Body of pancreas (tissue), 4 donors: ENCODE measurements around the gene CDCA4. TPM values are rescaled to one million over a fixed set of nuclear protein-coding genes. Genes with fewer than 3 reads are reported as not detected.

Source experiments
- ATAC-seq: fragments of 150-250 bp; one replicate; pipeline ENCODE4 v1.9.1; 2016
- DNase-seq, 4 donors: peaks; one replicate each; pipeline ENCODE4 v3.0.0-alpha.2; 2019
- H3K27ac ChIP-seq, 4 donors: fragments of 200-600 bp; sonication (generic); 1 replicate in 3 of 4; 2 replicates in 1 of 4; pipeline versions ENCODE4 v1.5.1 to v1.6.1; 2016 to 2019; ENCODE audit warnings: mild to moderate bottlenecking in 1 of 4, mixed read lengths in 1 of 4, moderate library complexity in 1 of 4
- H3K27me3 ChIP-seq, 2 donors: fragments of 200-600 bp; sonication (generic); one replicate each; pipeline ENCODE4 v1.6.0; 2016; ENCODE audit warnings: mild to moderate bottlenecking in 1 of 2
- H3K36me3 ChIP-seq, 2 donors: fragments of 200-600 bp; sonication (generic); replicated peaks in 1 of 2; 2 replicates each; pipeline ENCODE4 v1.5.1; 2016; ENCODE audit warnings: low read depth in 2 of 2; ENCODE audit not compliant: insufficient read depth in 1 of 2
- H3K4me1 ChIP-seq: fragments of 200-600 bp; sonication (generic); one replicate; pipeline ENCODE4 v1.6.0; 2016
- H3K4me3 ChIP-seq, 2 donors: fragments of 200-600 bp; sonication (generic); 1 replicate in 1 of 2; 2 replicates in 1 of 2; pipeline ENCODE4 v1.5.1; 2016 to 2019
- H3K9me3 ChIP-seq, 3 donors: fragments of 200-600 bp; sonication (generic); 1 replicate in 2 of 3; 2 replicates in 1 of 3; pipeline ENCODE4 v1.5.1; 2016
- POLR2A ChIP-seq, 3 donors: fragments of 450-650 bp; IDR thresholded peaks; one replicate each; pipeline ENCODE4 v1.6.1; 2016; ENCODE audit warnings: antibody characterized with exemption in 3 of 3, mild to moderate bottlenecking in 2 of 3
- WGBS, 2 donors: methylation state at CpG; one replicate each; pipeline ENCODE4 v1.1.5; 2017; 5-methylcytosine and 5-hydroxymethylcytosine counted together
- intact Hi-C: fragments of 100-400 bp; cut with DNase I; formaldehyde crosslinking; loops from one replicate; pipeline ENCODE4 v1.15.1; 2023
- total RNA-seq, 2 donors: library from RNA; depleted of rRNA; stranded (reverse); fragments of >200 nt; gene quantifications; one replicate each; pipeline ENCODE4 v1.1.0, GENCODE V29; 2016
- TF ChIP-seq, protein P1 (sequence below), 7 experiments: fragments of 450-650 bp in 4 of 7; fragments of 200-600 bp in 3 of 7; sonication (generic) in 3 of 7; IDR thresholded peaks; one replicate each; pipeline ENCODE4 v1.5.1; 2016 to 2019; ENCODE audit warnings: antibody characterized with exemption in 7 of 7

Gene CDCA4
- total RNA-seq, 2 donors from 2014 or later: 2.6 to 4.7 TPM

DNA sequence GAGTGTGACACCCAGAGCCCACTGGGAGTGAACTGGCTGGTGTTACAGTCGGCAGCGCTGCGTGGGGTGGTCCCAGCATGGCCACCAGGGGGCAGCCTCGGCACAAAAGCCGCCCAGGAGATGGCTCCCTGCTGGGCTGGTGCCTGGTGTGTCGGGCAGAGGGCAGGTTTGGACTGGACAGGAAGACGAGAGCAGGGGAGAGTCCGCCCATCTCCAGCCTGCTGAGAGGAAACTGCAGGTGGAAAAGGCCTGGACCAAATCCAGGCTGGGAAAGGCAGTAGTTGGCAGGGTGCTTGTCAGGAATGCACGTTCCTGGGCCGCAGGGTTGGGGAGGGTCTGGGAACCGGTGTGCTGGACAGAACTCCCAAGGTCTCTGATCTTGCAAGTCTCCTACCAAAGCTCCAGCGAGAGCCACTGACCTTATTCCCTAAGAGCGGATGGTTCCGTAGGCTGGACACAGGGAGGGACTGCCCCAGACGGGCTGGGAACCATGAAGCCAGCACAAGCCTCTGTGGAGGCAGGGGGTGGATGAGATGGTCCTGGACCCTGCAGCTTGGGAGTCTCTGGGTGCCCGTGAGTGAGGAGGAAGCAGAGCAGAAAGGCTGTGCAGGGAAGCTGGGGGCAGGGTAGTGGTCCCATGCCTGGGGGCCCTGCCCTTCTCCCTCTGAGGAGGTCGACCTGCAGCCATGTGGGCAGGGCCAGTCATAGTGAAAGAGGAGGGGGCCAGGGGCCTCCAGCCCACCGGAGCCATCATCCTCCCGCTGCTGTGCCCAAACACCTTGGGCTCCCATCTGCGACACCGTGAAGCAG is 44.5 kb downstream of the CDCA4 start:
- peak; percentile 86 to 90 (median 88) for DNase-seq
- Histone ChIP-seq H3K36me3 (no peaks in the 10 kb centered on the region), H3K4me3 (no peak overlapping the region), H3K4me1 (peaks cover 89% of the 10 kb centered on the region), H3K27me3 (no peaks in the 10 kb centered on the region), H3K9me3 (no peaks in the 10 kb centered on the region), H3K27ac (no peak overlapping the region)
- intact Hi-C loops: loop anchor here (5.0 kb wide), 1 partner anchor 71 kb away; no protein-coding TSS in a partner anchor
- peak; percentile 67 for ATAC-seq
- TF ChIP-seq, protein P1, sequence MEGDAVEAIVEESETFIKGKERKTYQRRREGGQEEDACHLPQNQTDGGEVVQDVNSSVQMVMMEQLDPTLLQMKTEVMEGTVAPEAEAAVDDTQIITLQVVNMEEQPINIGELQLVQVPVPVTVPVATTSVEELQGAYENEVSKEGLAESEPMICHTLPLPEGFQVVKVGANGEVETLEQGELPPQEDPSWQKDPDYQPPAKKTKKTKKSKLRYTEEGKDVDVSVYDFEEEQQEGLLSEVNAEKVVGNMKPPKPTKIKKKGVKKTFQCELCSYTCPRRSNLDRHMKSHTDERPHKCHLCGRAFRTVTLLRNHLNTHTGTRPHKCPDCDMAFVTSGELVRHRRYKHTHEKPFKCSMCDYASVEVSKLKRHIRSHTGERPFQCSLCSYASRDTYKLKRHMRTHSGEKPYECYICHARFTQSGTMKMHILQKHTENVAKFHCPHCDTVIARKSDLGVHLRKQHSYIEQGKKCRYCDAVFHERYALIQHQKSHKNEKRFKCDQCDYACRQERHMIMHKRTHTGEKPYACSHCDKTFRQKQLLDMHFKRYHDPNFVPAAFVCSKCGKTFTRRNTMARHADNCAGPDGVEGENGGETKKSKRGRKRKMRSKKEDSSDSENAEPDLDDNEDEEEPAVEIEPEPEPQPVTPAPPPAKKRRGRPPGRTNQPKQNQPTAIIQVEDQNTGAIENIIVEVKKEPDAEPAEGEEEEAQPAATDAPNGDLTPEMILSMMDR (IDR thresholded peaks at IDR 0.05): peak; percentile 87 to 97 (median 95)
- no peak for TF ChIP-seq POLR2A (IDR thresholded peaks at IDR 0.05)
- 33 to 38% methylated on average over 15 to 21 of the region's 21 CpGs for WGBS, 2 donors

DNA sequence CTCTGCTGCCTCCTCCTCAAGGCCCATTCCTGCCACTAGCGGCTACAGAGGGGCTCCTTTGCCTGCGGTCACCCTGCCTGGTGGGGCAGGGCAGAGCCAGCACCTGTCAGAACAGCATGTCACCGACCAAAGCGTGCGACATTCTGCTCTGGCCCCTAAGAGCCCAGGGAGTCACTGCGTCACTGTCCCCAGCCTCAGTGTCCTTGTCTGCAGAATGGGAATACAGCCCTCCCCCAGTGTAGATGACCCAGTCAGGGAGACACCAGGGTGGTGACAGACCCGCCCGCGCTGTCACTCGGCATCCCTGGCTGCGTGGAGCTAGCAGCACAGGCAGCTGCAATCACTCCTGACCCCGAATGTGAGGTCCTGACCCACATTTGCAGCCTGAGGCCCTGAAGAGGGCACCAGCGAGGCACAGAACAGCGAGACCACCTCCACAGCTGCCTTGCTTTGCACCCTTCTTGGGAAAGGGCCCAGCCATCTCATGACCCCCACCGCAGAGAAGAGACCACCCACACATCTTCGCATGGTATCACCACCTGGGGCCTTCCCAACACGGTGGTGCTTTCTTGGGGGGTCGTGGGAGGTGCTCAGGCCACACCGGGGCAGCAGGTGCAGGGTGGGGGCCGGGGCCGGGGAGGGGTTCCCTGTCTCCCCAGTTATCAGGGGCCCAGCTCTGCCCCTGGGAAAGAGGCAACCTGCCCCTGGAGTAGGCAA is 45.2 kb downstream of the CDCA4 start:
- intact Hi-C loops: loop anchor here (5.0 kb wide), 1 partner anchor 72 kb away; no protein-coding TSS in a partner anchor
- Histone ChIP-seq H3K27ac (no peak overlapping the region), H3K9me3 (no peaks in the 10 kb centered on the region), H3K4me1 (peaks cover 87% of the 10 kb centered on the region), H3K27me3 (no peaks in the 10 kb centered on the region), H3K36me3 (no peaks in the 10 kb centered on the region), H3K4me3 (no peak overlapping the region)
- TF ChIP-seq, protein P1 (IDR thresholded peaks at IDR 0.05): no peak
- TF ChIP-seq POLR2A (IDR thresholded peaks at IDR 0.05): no peak
- DNase-seq: peak in 1 of 4 donors; percentile 6
- ATAC-seq: no peak
- WGBS, 2 donors: 47 to 80% methylated on average over 1 to 21 of the region's 21 CpGs

DNA sequence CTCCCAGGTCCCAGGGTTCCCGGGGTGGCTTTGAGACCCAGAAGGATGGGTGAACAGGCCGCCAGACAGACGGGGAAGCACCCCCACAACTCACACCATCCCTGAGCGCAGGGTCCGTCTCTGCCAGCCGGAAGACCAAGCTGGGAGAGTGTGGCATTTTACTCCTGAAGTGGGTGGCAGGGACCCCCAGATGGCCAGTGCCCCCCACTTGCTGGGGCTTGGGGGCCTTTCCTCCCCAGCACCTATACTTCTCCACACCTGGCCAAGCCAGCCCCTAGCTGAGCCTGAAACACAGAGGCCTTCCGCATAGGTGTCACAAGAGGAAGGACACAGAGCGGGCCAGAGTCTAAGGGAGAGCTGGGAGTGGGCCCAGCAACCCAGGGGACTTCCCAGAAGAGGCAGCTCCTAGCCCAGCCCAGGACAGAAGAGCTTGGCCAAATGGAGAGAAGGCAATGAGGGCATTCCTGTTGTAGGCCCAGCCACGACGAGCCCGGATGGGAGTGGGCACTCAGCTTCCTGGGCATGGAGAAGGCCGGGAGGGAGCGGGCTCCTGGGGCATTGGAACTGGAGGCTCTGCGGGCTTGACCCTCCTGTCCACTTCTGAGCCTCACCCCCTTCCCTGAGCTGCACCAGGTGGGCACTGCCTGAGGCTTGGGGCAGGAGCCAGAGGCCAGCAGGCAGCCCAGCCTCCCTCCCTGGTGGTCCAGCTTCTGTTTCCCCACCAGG is 46.1 kb downstream of the CDCA4 start:
- Histone ChIP-seq H3K27ac (no peak overlapping the region), H3K36me3 (no peaks in the 10 kb centered on the region), H3K27me3 (no peaks in the 10 kb centered on the region), H3K4me3 (no peak overlapping the region), H3K4me1 (peaks cover 78% of the 10 kb centered on the region), H3K9me3 (no peaks in the 10 kb centered on the region)
- ATAC-seq: no peak
- WGBS, 2 donors: 87 to 98% methylated on average over 6 to 13 of the region's 14 CpGs
- intact Hi-C loops: loop anchor here (5.0 kb wide), 1 partner anchor 72 kb away; no protein-coding TSS in a partner anchor
- peak in 1 of 4 donors; percentile 11 for DNase-seq
- TF ChIP-seq, protein P1 (IDR thresholded peaks at IDR 0.05): no peak
- TF ChIP-seq POLR2A (IDR thresholded peaks at IDR 0.05): no peak

DNA sequence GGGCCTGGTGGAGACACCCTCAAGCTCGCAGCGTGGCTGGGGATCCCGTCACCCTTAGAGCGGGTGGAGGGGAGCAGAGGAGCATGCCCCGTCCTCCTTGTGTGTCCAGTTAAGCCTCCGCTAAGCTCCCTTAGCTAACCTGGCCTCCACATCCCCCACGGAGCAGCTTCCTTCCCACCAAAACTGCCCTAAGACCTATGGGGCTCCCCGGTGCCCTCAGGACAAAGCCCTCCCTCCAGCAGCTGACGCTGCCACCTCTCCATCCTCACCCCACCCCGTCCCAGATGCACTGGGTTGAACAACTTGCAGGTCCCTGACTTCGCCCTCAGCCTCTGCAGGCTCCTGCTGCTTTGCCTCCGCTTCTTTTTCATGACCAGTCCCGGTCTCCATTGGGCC is 46.7 kb downstream of the CDCA4 start:
- no peak for ATAC-seq
- WGBS, 2 donors: 61 to 67% methylated on average over 11 to 13 of the region's 13 CpGs
- no peak for DNase-seq
- no peaks in the 10 kb centered on the region for H3K27me3 ChIP-seq
- intact Hi-C loops: no loop called here
- H3K4me1 ChIP-seq: peaks cover 72% of the 10 kb centered on the region
- no peaks in the 10 kb centered on the region for H3K36me3 ChIP-seq
- H3K4me3 ChIP-seq: no peak overlapping the region
- H3K27ac ChIP-seq: peak overlapping the region in 3 of 4 donors; percentile 32 to 63 (median 63)
- TF ChIP-seq, protein P1 (IDR thresholded peaks at IDR 0.05): no peak
- TF ChIP-seq POLR2A (IDR thresholded peaks at IDR 0.05): no peak
- H3K9me3 ChIP-seq: no peaks in the 10 kb centered on the region
